HG03064 (cell line): ENCODE measurements around the gene ALB.

Experiments used
- ATAC-seq: cut with Tn5 transposase; IDR thresholded peaks from one replicate; pipeline ENCODE4 v1.9.1; 2021; ENCODE audit warnings: low read depth; ENCODE audit not compliant: unreplicated experiment

Gene ALB

DNA sequence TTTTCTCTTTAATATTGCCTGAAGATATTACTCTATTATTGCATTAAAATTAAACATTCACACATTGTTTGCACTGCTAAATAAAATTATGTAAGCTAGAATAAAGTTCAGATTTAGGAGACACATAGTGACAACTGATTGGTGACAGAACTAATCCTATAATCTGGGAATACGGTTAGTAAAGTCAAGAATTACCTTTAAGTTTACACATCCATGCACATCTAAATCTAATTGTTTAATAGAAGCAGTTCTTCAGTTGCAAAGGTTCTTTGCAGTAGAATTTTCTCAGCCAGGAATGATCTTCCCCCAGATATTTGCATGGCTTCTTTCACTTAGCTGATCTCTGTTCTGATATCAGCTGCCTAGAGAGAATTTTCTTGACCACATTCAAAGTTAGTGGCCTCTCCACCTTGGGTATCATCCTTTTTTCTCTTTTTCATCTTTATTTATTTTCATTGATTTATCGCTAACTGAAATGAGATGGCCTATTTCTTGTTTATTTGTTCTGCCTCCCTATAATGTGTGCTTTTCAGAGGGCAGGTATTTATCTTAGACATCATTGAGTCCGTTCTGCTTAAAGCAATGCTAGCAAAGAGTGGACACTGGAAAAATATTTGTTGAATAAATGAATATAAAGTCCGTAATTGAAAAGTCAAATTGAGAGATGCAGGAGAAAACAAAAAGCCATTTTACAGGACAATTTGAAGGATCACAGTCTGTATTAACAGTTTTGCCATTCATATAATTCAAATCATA lies 44.5 kb downstream of the ALB start:
- ATAC-seq, result no peak

DNA sequence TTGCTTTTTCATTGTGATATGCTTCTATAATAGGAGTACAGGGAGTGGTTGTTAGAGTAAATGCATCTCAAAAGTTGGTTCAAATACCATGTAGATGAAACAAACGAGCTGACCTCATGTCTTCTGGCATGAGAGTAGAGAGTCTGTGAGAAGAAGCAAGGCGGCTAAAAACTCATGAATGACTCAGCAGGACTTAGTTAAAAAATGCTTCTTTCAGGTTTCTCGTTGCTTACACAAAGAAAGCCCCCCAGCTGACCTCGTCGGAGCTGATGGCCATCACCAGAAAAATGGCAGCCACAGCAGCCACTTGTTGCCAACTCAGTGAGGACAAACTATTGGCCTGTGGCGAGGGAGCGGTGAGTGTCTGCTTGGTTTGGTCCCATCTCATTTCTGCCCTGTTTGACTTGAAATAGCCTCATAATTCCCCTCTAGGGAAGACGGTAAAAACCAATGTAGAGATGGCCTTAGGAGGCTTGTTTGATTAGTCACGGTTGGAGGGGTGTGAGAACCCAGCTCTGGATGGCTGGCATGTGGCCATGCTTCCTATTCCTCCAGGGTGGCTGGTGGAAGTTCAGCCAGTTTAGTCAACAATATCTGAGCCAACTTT lies 46.4 kb downstream of the ALB start:
- ATAC-seq, result no peak

DNA sequence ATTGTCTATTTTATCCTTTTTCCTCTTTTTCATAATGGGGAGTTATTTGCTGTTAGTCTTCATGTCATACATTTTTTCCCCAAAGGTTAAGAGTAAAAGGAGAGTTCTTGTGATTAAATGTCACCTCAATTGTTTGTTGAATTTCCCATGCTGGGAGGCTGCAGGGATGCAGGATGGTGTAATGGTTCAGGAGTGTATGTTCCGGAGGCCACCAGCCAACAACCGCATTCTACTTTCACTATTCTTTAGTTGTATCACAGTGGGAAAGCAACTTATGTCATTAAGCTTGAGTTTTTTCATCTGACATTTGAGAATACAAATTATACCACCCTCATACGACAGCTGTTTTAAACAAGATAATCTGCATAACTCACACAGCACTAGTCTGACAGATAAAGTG lies 47.3 kb downstream of the ALB start:
- ATAC-seq, result no peak

DNA sequence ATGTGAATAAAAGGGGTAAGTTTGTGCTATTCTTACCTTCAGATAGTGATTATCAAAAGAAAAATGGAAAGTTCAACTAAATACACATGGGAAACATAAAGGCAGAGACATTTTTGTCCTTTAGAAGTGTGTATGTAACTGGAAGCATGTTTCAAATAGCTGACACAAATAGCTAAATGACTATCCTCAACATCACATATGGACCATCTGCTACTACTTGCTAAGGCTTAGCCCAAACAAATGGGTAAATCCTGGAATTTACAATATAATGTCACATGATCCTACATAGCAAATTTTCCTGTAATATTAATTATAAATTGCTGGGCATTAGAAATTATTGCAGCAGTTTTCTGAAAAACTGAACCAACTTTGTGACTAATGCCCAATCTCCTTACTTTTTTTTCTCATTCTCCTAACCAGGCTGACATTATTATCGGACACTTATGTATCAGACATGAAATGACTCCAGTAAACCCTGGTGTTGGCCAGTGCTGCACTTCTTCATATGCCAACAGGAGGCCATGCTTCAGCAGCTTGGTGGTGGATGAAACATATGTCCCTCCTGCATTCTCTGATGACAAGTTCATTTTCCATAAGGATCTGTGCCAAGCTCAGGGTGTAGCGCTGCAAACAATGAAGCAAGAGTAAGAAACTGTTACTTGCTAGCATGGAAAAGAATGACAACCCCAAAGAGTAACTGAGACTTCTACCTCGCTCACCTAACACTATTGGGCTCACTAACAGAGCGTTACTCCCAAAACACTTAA lies 48.1 kb downstream of the ALB start:
- ATAC-seq, result no peak

DNA sequence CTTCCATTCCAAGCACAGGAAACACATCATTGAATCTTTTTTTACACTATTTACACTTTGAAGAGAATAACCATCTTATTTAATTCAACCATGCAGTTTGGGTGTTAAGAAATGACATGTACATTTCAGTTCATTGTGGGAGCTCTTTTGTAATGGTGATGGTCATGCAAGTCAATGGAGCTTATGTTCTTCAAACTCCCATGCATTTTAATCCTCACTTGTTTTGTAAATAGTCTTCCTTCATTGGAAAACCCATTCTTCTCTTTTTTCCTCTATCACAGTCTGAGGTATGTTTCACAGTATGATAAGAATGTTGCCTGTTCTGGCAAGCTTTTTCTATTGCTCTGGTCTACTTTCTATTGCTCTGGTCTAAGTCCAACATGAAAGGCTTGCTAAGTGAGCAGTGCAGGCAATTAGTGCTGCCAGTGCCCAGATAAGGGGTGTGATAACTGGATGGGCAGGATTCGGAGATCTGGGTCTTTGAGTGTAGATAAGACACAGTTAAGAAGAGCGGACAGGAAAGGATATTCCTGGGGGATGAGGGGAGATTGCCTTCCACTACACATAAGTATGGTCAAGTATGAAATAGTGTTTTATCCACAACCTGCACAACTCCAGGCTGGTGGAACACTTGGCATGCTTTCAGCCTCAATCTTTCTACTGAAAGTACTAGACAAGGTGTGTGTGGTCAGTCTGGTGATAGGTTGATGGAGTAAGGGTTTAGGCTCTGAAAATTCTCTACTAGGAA lies 49.0 kb downstream of the ALB start:
- no peak for ATAC-seq

DNA sequence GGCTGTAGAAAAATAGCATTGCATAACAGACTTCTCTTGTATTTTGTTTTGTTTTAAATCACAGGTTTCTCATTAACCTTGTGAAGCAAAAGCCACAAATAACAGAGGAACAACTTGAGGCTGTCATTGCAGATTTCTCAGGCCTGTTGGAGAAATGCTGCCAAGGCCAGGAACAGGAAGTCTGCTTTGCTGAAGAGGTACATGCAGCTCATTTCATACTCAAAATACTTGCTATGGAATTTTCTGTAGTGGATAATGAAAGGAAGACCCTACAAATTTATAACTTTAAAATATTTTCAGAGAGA lies 49.6 kb downstream of the ALB start:
- no peak for ATAC-seq

DNA sequence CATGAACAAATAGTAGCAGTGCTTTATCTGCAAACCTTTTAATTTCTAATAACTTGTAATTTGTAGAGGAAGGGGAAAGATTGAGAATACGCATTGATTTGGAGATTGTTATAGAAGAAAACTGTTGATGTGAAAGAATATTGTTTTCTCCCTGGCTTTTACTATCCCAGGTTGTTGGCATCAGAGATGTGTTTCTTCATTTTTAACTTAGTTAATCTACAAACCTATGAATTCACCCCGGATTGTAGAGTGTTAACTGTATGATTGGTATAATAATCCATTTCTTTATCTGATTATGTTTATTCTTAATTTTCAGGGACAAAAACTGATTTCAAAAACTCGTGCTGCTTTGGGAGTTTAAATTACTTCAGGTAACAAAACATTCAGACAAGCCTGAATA lies 50.8 kb downstream of the ALB start:
- ATAC-seq, result no peak

DNA sequence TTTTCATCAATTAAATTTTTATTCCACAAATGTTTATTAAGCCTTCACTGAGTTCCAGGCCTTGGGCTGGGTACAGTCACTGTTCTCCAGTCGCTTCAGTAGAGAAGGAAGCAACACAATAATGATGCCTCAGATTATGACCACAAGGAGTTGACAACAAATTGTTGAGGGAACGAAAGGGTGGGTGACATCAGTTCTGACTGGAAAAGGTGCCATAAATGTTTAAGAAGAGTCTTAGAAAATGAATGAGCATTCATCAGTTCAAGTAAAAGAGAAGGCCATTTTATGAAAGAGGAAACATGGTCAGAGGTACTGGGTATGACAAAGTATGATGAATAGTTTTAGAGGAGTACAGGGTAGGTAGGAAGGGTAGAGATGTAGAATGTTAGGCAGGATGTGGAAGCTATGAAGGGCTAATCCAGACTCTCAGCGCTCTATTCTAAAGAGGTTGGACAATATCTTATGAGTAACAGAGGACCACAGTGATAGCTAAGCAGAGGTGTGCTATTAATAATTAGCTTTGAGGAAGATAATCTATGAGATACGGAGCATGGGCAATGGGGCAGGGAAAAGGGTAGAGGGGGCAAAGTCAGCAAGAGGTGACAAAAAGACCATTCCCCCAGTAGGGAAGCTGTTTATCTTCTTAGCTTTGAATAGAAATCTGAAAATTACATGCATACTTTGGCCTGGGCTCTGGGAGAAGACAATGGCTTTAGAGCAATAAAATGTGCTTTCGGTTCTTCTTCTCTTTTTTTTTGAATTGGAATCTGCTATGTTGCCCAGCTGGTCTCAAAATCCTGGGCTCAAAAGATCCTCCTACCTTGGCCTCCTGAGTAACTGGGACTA lies 52.3 kb downstream of the ALB start:
- no peak for ATAC-seq

DNA sequence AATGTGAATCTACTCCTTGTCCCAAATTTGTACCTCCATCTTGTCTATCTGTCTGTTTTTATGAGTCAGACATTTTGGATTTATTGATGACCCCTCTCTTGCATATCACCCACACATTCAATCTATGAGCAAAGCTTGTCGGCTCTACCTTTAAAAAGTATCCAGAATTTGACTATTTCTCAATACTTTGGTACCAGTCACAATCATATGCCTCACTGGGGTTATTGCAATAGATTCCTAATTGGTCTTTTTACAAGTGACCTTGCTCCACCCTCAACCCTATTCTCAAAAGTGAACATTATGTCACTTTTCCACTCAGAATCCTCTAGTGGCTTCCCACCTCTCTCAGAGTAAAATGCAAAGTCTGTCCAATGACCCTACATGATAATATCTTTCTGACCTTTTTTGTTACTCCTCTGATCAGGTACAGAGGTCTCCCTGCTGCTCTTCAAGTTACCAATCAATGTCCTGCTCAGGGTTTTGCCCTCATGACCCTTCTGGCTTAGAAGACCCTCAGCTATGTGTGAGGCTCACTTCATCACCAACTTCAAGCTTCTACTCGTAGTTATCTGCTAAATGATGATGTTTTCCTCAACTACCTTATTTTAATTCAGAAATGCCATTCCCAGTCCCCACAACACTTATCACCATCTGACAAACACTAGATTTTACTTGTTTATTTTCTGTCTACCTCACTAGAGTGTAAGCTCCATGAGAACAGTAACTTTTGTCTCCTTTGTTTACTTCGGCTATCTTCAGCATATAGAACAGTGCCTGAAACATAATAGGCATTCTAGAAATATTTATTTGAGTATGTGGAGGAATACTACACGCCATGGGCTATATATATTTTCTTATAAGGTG lies 54.3 kb downstream of the ALB start:
- no peak for ATAC-seq

DNA sequence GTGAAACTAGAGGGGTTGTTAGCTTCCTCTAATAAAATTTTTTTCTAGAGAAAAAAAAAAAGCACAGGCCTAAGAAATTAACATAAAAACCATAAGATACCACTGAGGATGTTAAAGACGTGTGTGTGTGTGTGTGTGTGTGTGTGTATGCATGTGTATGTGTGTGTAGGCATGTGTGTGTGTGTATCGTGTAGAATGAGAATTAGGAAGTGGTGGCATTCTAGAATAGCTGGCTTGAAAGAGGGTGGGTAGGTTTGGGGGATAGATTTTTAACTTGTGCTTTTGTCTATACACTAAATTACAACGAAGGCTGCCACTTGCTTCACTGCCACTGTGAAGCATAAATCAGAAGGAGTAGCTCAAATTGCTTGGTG lies 54.9 kb downstream of the ALB start:
- no peak for ATAC-seq

DNA sequence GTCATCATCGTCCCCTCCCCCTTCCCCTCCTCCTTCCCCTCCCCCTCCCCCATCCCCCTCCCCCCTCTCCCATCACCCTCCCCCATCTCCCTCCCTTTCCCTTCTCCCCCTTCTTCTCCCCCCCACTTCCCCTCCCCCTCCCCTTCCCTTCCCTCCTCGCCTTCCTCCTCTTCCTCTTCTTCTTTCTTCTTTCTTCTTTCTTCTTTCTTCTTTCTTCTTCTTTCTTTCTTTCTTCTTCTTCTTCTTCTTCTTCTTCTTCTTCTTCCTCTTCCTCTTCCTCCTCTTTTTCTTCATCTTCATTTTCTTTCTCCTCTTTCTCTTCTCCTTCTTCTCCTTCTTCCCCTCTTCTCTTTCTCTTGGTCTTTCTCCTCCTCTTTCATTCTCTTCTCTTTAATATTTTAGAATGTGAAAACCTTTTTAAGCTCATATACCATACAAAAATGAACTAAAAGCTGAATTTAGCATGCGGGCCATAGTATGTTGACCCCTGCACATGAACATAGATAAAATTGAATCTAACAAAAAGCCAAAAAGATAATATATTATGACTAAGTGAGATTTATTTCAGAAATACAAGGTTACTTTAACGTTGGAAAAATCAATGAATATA lies 56.9 kb downstream of the ALB start:
- ATAC-seq, result no peak

DNA sequence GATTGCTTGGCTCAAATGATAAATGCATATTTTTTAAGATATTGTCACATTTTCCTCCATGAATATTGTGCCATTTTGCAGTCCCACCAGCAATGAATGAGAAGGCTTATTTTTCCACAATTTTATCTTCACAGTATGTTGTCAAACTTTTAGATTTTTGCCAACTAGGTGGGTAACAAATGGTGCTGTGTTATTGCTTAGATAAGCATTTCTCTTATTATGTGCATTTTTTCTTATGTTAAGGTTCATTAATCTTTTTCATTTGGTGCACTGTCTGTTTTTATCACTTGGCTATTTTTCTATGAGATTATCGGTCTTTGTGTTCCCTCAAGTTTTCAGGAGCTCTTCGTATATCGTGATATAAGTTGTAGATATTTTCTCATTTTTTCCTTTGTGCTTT lies 64.1 kb downstream of the ALB start:
- no peak for ATAC-seq

DNA sequence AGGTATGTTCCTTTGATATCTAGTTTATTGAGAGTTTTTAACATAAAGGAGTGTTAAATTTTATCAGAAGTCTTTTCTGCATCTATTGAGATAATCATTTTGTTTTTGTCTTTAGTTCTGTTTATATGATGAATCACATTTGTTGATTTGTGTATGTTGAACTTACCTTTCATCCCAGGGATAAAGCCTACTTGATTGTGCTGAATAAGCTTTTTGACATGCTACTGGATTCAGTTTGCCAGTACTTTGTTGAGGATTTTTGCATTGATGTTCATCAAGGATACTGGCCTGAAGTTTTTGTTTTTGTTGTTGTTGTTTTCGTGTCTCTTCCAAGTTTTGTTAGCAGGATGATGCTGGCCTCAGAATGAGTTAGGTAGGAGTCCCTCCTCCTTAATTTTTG lies 66.6 kb downstream of the ALB start:
- ATAC-seq, result no peak
